HG03521 (cell line): ENCODE measurements around the gene WSCD2.

Experiments
- ATAC-seq: cut with Tn5 transposase; IDR thresholded peaks from one replicate; pipeline ENCODE4 v1.9.1; 2021; ENCODE audit warnings: mild to moderate bottlenecking, moderate library complexity; ENCODE audit not compliant: unreplicated experiment

WSCD2 gene

DNA sequence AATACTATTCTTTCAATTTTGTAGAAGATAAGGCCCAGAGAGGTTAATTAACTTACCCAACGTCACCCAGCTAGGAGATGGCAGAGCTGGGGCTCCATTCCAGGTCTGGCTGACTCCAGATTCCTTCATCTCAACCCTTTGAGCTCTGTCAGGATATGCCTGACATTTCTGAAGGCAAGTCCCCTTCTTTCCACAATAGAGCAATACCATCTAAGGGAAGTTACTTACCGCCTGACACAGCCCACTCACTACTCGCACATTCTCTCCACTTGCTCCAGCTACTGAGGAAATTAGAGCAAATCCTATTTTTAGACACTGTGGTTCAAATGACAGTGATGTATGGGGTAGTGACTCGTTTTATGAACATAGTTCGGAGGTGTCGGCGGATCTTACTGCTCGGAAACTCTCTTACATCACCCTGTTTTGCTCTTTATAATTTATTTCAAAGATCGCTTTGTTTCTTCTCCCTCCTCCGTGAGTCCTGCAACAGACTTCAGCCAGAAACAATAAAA is 2.0 kb upstream of the WSCD2 start:
- ATAC-seq, result no peak

DNA sequence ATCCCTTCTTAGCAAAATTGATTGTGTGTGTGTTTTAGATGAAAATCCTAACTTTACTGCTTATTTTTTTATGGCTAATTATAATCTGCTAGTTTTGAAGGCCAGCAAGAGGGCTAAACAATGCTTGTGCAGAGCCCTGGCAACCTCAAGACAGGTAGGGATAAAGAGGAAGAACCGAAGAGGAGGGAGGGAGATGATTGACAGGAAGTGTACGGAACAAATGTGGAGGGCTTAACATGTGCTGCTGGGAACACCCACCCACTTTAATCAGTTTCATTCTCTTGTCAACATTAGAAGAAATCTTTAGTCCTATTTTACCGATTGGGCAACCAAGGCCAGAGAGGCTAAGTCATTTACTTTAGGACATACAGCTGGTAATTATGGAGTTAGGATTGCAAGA is 1.4 kb upstream of the WSCD2 start:
- ATAC-seq, result no peak

DNA sequence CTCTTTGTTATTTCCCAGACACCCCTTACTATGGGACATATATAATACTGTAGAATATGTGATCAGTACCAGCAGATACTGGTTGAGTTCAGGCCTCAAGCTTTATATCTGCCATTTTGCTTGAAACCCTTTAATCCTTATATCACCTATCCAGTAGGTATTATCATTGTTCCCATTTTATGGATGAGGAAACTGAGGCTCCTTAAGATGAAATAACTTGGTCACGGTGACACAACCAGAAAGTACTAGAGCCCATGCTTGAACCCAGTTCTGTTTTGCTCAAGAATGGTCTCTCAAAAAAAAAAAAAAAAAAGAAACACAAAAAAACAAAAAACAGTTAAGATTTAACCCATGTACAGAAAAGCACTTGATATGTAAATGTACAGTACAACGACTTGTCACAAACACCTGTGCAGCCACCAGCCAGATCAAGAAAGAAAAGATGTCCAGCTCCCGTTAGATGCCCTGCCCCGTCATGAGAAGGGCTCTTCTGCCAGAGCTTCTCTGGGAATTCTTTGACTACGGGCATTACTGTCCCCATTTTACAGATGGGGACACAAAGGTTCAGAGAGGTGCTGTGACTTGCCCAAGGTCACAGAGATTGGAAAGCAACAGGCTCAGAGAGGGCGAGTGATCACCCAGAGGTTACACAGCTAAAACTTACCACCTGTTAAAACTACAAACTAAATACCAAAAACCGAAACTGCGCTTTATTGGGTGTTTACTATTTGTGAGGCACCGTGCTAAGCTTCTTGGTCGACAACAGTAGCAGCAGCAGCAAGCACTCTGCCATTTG is 669 bp upstream of the WSCD2 start:
- ATAC-seq, result no peak

DNA sequence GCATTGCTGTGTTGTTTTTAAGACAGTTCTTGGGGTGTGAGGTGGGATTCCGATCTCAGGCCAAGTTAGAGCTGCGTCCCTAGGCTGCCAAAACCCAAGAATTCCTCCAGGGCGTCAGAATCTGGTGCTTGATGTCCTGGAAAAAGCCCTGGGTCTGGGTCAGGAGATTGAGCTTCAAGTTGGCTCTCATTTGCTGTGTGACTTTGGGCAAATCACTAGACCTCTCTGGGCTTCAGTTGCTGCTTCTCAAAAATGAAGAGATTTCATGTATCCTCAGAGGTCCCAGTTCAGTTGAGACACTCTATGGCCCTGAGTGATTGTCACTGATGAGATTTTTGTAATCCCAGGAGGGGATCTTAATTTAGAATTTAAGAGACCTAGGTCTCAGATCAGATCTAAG is 1.9 kb downstream of the WSCD2 start:
- no peak for ATAC-seq

DNA sequence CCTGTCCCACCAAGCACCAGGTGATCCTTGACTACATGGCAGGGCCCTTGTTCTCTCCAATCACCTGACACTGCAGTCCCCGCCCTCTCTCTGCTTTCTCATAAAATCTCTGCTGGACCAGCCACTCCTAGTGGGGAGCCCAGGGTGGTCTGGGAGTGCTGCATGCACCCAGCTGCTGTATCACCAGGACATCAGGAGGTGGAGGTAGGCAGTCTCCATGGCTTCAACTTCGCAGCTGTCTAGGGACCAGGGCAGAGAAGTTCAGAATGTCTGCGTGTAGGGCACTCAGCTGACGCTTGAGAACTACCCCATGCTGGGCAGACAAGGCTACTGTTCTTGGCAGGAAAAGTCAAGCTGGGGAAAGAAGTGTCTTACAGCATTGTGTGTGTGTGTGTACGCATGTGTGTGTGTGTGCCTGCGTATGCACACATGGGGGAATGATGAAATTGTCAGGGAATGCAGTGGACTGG is 2.6 kb downstream of the WSCD2 start:
- no peak for ATAC-seq

DNA sequence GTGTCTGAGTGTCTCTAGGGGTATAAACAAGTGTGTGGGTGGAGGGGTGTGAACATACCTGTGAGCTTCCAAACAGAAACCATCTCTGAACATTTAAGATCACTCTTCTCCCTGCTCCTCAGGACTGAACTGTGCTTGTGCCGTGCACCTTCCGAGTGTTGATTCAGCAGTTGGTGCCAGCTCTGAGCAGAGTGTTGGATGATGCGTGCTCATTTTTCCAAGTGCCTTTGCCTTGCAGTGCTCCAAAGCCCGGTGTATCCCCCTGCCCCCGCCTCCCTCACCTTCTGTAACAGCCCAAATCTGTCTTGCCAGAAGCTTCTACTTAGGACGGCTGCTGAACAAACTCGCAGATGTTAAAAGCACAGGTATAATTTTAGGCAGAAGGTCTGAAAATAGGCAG is 4.4 kb downstream of the WSCD2 start:
- ATAC-seq, result no peak

DNA sequence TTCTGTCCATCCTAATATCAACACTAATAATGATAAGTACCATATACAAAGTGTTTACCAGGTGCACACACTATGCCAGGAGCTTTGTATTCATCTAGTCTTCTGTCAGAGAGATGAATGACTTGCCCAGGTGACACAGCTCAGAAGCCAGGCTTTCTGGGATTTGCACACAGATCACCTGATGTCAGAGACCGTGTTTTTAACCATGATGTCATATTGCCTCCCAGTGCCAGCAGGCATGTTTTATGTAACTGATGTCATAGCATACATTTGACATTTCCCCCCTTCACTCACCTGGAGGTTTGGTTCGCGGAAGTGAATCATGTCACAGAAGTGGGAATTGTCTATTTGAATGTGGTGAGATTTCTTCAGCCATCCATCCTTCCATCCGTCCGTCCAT is 5.7 kb downstream of the WSCD2 start:
- no peak for ATAC-seq

DNA sequence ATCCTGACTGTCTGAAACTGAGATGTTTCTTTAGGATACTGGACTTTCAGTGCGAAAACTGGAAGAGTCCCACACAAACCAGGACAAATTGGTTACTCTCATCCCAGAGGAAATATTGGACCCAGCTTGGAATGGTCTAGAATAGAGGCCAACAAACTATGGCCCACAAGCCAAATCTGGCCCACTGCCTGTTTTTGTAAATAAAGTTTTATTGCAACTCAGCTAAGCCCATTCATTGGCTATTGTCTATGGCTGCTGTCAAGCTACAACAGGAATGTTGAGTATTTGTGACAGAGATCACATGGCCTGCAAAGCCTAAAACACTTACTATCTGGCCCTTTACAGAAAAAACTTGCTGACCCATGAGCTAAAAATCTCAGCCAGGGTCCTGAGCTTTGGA is 6.5 kb downstream of the WSCD2 start:
- ATAC-seq, result no peak

DNA sequence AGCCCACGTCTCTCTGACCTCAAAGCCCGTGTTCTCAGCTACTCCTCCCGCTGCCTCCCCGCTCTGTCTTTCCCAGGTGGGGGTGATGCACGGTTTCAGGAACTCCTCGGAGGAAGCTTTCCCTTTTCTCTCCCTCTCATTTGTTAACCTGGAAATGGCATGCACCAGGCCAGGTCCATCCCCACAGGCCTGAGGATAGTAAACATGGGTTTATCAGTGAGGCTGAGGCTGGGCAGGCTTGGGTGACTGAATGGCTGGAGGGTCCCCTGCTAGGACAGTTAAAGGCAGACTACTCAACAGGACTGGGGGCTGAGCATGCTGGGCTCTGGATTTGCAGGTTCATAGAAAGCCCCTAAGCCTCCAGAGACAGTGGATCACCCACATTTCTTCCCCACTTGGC is 7.6 kb downstream of the WSCD2 start:
- ATAC-seq, result no peak

DNA sequence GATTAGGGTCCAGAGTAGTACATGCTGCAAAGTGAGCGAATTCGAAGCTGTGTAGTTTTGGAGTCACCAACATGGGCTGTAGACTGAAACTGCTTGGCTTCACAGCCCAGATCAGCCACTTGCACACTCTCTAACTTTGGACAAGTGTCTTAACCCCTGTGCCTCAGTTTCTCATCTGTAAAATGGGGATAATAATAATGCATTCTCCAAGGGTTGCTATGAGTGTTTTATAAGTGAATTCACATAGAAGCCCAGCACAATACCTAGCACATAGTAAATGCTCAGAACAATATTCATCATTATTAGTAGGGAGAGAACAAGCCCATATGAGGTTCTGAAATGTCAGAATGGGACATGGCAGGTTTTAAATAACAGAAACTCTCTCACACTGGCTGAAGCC is 10.4 kb downstream of the WSCD2 start:
- no peak for ATAC-seq

DNA sequence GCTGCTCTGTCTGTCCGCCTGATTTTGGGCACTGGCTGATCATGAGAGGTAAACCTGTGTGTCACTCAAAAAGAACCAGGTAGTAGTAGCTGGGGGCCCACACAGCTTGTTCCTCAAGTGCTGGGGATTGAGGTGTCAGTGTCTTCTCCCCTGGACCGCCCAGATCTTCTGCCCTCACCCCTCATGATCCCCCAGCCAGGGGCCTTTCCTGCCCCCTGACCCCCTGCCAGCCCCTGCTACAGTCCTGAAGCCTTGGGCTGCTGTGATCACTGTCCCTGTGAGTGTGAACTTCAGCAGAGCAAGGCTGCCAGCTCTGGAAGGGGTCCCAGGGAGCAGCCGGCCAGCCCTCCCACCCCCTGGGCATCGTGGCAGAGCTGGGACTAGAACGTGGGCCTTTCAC is 11.4 kb downstream of the WSCD2 start:
- ATAC-seq, result no peak

DNA sequence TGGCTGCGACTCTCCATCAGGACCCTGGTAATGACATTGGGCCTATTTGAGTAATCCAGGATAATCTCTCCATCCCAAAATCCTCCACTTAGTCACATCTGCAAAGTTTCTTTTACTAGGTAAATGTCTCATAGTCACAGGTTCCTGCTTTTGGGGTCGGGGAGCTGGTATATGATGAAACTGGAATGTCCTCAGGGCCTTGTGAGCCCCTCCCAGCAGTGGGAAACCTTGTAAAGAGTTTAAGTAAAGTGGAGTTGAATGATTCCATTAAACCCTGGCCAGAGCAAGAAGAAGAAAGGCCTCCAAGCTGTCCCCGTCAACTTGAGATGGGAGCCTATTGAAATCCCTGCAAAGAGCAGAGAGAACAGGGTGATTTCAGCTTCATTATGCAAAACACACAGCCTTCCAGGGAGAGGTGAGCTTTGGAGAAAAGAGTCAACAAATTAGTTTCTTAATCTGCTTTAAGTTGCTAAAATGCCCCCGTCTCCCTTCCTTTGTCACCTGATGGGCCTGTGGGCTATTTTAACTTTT is 12.6 kb downstream of the WSCD2 start:
- no peak for ATAC-seq

DNA sequence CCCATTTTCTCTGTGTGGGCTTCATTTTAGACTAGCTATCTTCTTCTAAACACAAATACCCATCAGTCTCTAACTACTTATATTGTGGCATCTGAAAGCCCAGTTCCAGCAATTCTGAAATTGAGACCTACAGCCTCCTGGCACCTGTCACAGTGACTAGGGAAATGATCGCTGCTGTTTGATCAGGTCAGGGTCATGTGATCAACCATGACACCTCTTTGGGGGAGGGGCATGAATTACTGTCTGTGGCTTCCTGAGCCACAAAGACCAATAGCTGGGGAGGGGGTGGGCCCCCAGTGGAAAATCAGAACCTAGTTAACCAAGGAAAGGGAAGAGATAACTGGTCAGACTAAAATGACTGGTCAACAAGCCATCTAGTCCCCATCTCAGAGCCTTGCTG is 14.1 kb downstream of the WSCD2 start:
- ATAC-seq, result no peak

DNA sequence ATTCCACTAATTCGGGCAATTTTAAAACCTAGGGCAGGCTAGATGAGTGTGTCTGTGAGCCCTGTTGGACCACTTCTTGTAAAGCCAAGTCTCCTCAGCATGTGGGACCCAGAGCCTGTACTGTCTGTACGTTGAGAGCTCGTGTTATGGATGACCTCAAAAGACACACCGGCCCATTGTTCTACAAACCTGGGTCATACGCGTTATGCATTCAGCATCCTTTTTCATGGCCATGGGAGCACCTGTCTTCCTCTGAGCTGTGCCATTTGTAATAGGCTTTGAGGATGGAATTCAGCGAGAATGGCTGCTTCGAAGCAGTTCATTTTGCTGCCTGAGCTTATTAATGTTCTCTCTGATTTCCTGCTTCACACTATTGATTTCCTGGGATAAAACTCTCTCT is 15.0 kb downstream of the WSCD2 start:
- ATAC-seq, result no peak

DNA sequence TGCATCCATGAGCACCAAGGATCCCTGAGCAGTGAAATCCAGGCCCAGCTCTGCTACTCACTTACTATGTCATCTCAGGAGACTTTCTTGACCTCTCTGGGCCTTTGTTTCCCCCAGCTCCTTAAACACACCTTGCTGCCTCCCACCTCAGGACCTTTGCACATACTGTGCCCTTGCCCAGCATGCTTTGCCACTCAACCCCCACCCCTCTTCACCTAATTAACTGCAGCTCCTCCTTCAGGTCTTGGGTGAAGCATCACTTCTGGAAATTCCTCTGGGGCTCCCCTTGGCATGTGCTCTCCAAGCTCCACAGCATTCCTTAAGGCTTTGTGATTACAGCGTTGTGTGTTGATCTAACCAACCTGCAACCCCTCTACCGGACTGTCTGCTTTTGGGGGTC is 15.9 kb downstream of the WSCD2 start:
- no peak for ATAC-seq

DNA sequence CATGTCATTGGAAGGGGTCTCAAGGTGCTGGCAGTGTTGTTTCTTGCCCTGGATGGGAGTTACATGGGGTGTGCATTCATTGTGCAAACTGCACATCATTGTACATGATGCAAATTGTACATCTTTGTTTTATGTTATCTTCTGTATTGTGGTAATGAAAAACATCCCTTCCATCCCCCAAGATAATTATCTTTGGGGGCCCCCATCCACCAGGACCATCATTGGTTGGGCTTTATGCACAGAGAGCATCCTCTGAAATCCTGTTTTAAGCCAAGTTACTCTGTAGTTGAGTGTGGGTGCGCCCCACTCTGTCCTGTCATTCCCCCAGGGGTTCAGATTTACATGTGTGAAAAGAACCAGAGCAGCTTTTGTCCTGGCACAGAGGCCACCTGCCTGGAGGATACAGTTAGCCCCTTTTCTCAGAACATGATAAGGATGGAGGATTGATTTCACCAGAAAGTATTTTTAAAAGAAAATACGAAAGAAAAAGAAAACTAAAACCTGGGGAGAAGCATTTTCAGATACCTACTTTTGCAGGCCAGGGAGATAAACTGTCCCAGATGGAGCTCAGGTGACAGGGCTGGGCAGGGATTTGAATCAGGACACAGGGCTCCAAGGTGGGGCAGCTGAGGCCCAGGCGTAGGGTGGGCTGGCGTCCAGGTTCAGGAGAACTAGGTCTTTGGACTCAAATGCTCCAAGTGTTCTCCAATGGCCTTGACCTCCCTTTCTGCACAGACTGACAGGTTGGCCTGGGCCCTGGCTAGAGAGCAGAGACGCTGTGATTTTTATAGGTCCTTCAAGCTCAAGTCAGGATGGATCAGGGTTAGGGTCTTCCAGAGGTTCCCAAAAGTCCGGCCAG is 17.2 kb downstream of the WSCD2 start:
- ATAC-seq, result no peak

DNA sequence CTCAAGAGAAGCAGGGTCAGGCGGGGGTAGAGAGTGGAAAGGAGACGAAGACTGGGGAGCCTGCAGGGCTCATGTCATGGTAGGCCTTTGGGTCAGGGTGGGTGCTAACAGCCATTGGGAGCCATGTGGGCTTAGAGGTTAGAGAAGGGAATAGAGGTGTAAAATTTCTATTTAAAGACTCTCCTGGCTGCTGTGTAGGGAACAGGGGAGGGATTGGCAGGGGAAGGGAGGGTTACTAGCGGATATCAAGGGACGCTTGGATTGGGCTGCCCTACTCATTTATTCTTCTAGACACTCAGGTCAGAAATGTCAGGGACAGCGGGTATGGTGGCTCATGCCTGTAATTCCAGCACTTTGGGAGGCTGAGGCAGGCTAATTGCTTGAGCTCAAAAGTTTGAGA is 18.2 kb downstream of the WSCD2 start:
- no peak for ATAC-seq

DNA sequence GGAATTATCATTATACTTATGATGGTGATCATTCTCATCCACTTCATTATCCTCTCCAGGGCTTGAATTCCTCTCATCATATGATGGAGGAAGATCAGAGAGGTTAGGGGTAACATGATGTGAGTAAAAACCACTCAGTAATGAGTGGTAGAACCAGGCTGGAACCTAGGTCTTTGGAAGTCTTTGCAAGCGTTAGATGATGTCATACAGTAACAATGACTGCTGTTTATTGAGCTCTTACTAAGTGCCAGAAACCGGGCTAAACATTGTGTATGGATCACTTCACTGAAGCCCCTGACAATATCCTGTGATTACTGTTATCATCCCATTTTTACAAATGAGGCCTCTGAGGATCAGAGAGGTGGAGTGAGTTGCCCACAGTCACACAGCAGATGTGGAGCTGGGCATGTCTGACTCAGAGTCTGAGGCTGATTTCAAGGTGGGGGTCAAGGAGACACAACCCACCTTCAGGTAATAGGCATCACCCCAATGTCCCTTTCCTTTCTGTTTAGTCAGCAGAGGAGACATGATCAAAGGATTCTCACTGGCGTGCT is 19.5 kb downstream of the WSCD2 start:
- ATAC-seq, result no peak

DNA sequence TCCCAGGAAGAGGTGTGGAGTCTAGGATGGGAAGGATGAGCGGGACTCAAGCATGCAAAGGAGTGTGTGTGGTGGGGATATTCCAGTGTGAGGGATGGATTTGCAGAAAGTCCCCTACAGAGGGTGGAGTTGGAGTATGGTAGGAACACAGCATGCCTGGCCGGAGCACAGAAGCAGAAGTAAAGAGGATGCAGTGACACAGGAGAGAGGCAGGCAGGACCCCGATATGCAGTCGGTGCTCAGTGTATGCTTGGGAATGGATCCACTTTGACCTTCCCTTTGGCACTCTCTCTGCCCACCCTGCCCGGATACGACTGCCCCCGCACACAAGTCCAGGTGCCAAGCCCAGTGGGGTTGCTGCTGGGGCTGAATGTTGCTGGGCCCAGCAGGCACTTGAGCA is 21.3 kb downstream of the WSCD2 start:
- ATAC-seq, result no peak

DNA sequence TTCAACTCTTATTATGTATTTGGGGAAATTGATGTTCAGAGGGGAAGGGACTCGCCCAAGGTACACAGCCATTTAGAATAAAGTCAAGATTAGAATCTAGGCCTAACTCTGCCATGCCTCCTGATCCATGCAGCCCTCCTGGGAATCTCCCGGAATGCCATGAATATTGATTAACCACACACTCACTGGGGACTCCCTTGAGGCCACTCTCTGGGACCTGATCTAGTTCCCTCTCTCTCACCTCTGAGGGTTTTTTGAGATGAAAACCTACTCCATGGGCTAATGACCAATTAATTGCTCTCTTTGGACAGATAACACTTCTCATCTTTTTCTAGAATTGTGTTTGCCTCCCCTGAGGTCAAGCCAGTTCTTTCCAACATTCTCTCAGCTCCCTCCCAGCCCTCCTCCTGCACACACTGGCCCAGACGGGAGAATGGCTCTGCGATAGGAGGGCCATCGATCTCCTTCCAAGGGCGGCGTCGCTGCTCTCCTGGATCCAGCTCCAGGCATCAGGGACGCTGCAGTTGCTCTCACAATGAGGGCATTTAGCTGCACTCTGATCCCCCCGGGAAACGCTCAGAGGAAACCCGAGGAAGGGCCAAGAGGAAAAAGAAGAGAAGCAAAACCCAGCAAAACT is 22.6 kb downstream of the WSCD2 start:
- ATAC-seq, result no peak

DNA sequence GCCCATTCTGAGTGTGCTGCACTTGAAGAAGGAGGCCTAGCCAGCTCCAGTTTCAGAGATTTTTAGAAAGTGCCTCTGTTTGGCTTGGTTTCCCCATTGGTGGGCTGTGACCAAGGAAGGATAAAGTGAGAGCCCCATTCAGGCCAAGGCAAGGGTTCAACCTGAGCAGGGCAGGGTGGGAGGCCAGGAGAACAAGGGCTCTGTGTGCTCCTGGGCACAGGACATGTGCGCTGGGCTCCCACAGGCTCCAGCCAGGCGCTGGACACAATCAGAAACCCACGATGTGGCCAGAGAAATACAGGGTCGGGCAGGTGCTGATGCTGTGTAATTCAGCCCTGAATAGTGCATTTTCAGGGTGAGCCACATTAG is 23.1 kb downstream of the WSCD2 start:
- no peak for ATAC-seq
